Suppressor macrophage (primary cell): ENCODE measurements around the gene ITGB5.

Experiments used
- DNase-seq, 4 experiments: peaks; one replicate each; pipeline ENCODE4 v3.0.0-alpha.2; 2020 to 2022

The ITGB5 gene

GRCh38 chr3:124859025-124859424 lies 28.1 kb downstream of the ITGB5 start:
- peak; percentile 75 to 91 (median 82) for DNase-seq

GRCh38 chr3:124858275-124858674 lies 28.9 kb downstream of the ITGB5 start:
- no peak for DNase-seq

- DNase-seq, result peak; percentile 65 to 88 (median 78)
Observed at GRCh38 chr3:124856677-124857076, 30.5 kb downstream of the ITGB5 start.

GRCh38 chr3:124854009-124854408 lies 33.2 kb downstream of the ITGB5 start:
- no peak for DNase-seq

GRCh38 chr3:124853446-124853845 lies 33.7 kb downstream of the ITGB5 start:
- DNase-seq, result no peak

- DNase-seq, result no peak
Observed at GRCh38 chr3:124851905-124852304, 35.3 kb downstream of the ITGB5 start.

GRCh38 chr3:124851136-124851535 lies 36.0 kb downstream of the ITGB5 start:
- no peak for DNase-seq

GRCh38 chr3:124850633-124851032 lies 36.5 kb downstream of the ITGB5 start:
- no peak for DNase-seq

- no peak for DNase-seq
Observed at GRCh38 chr3:124850212-124850611, 37.0 kb downstream of the ITGB5 start.

- DNase-seq, result no peak
Observed at GRCh38 chr3:124848300-124848699, 38.9 kb downstream of the ITGB5 start.

- DNase-seq, result no peak
Observed at GRCh38 chr3:124847863-124848262, 39.3 kb downstream of the ITGB5 start.

GRCh38 chr3:124847051-124847450 lies 40.1 kb downstream of the ITGB5 start:
- DNase-seq, result peak in 2 of 4 experiments; percentile 72 to 74

- DNase-seq, result peak in 2 of 4 experiments; percentile 30
Observed at GRCh38 chr3:124846189-124846588, 41.0 kb downstream of the ITGB5 start.

GRCh38 chr3:124845406-124845805 lies 41.8 kb downstream of the ITGB5 start:
- DNase-seq, result peak; percentile 61 to 85 (median 73)

- DNase-seq, result no peak
Observed at GRCh38 chr3:124843506-124844177, 43.5 kb downstream of the ITGB5 start.

GRCh38 chr3:124843047-124843446 lies 44.1 kb downstream of the ITGB5 start:
- no peak for DNase-seq

- no peak for DNase-seq
Observed at GRCh38 chr3:124841517-124841916, 45.6 kb downstream of the ITGB5 start.

- DNase-seq, result no peak
Observed at GRCh38 chr3:124840331-124840730, 46.8 kb downstream of the ITGB5 start.

GRCh38 chr3:124839896-124840295 lies 47.3 kb downstream of the ITGB5 start:
- DNase-seq, result no peak

GRCh38 chr3:124838963-124839362 lies 48.2 kb downstream of the ITGB5 start:
- no peak for DNase-seq

- no peak for DNase-seq
Observed at GRCh38 chr3:124837730-124838186, 49.4 kb downstream of the ITGB5 start.

- DNase-seq, result no peak
Observed at GRCh38 chr3:124837065-124837464, 50.1 kb downstream of the ITGB5 start.

- DNase-seq, result no peak
Observed at GRCh38 chr3:124836448-124836847, 50.7 kb downstream of the ITGB5 start.
